Pons (tissue), 1 donor: ENCODE data around the gene SPEM1.
A peak's percentile ranks its signal among the peaks of the same experiment; 100 is the strongest.

ENCODE experiments used
- DNase-seq: peaks from one replicate; pipeline ENCODE4 v3.0.0-alpha.2; 2016; ENCODE audit warnings: low spot score

Gene SPEM1

DNA sequence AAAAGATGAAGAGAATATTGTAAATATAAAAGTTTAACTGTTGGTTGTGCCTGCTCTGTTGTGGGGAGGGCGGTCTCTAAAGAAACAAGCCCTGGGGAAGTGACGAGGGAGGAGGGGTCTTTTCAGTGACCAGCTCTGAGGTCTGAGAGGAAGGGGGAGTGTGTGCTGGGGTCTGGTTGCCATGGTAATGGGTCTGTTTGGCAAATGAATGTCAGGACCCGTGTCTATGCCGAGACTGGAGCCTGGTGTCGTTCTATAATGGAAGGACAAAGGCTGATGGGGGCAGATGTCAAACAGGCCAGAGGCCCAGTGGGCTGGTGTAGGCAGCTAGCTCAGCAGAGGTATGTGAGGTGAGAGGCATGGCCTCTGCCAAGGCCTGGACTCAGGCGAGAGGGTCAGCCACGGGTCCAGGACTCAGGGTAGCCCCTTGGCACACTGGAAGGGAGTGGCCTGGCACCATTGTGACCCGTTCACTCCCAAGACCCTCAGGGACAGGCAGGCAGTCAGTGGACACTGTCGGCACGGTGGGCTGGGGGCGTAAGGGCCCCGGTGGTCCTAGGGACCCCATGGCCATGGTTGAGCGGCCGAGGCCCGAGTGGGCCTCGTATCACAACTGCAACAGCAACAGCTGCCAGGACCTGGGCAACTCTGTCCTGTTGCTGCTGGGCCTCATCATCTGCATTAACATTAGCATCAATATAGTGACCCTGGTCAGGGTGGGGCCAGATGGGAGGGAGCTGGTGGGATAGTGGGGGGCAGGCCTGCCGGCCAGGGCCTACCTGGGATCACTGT lies at the start of gene SPEM1:
TSS of gene SPEM1 (plus strand) at position 506 of the 792 bp plus-strand sequence. CDS start at position 567, 61 bp downstream.
- no peak for DNase-seq

DNA sequence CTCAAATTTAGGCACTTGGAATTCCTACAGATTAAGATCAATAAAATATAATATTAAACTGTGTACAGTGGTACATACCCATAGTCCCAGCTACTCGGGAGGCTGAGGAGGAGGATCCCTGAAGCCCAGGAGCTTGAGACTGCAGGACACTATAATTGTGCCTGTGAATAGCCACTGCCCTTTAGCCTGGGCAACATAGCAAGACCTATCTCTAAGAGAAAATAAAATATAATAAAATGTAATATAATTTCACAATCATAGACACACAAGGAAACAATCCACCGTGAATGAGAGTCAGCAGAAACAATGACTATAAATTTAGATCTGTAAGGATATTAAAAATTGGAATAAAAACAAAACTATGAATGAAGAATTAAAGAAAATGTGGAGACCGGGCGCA lies 49.3 kb upstream of the SPEM1 start:
- no peak for DNase-seq

- no peak for DNase-seq
Measured at GRCh38 chr17:7374353-7374752, 45.8 kb upstream of the SPEM1 start.

DNA sequence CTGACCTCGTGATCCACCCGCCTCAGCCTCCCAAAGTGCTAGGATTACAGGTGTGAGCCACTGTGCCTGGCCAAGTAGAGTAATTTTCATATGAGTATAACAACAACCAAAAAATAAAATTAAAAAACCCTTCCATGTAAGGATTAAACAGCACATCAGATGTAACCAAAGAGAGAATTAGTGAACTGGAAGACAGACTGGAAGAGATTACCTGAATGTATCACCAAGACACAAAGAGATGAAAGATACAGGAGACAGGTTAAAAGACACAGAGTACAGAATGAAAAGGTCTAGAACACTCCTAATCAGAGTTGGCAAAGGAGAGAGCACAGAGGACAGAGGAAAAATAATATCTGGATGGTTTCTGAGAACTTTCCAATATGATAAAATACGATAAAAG lies 41.0 kb upstream of the SPEM1 start:
- no peak for DNase-seq

DNA sequence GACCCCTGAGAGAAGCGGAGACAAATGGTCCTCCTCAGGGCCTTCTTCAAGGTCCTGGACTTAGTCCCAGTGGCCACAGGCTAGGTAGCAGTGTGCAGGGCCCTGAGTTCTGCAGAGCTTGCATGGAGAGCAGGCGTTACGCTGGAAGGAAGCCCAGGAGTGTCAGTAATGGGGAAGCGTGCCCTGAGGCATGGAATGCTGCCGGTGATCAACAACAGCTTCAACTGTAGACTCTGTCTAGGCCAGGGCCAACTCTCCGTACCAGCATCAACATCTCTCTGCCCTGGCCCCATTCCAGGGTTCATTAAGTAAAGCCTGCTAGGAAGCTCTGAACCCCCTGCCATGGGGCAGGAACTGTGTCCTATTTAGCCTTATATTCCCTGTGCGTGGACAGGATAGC lies 39.8 kb upstream of the SPEM1 start:
- DNase-seq, result no peak

- DNase-seq, result no peak
Measured at GRCh38 chr17:7380855-7381683, 39.1 kb upstream of the SPEM1 start, which contains the start of gene TNK1. Gene TNK1 (plus strand): TSS chr17:7381089. CDS start chr17:7382927, 1,838 bp downstream.

GRCh38 chr17:7382901-7383300 lies 37.2 kb upstream of the SPEM1 start:
- DNase-seq, result no peak

DNA sequence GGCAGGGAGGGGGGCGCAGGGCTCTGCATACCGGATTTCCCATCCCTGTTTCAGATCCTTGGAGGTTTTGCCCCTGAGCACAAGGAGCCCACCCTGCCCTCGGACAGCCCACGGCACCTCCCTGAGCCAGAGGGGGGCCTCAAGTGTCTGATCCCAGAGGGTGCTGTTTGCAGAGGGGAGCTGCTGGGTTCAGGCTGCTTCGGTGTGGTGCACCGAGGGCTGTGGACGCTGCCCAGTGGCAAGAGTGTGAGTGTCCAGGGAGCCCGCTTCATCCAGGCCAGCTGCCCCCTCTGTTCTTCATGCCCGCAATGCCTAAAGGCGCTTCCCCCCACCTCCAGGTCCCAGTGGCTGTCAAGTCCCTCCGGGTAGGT lies 36.8 kb upstream of the SPEM1 start:
- DNase-seq, result no peak

DNA sequence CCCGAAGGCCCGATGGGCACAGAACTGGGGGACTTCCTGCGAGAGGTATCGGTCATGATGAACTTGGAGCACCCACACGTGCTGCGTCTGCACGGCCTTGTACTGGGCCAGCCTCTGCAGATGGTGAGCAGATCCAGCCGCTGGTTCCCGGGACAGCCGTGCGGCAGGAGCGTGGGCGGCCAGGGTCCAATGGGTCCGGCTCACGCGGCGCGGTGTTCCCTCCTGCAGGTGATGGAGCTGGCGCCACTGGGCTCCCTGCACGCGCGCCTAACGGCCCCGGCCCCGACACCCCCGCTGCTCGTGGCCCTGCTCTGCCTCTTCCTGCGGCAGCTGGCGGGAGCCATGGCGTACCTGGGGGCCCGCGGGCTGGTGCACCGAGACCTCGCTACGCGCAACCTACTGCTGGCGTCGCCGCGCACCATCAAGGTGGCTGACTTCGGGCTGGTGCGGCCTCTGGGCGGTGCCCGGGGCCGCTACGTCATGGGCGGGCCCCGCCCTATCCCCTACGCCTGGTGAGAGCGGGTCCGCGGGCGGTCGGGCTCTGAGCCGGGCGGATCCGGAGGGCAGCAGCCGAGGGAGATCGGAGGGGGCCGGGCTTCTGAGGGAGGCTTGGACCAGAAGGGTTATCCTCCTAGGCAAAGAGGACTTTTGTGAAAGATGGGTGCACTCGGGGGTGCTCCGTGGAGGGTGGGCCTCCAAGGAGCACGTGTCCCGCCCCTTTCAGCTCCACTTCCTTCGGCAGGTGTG lies 36.2 kb upstream of the SPEM1 start:
- DNase-seq, result no peak

DNA sequence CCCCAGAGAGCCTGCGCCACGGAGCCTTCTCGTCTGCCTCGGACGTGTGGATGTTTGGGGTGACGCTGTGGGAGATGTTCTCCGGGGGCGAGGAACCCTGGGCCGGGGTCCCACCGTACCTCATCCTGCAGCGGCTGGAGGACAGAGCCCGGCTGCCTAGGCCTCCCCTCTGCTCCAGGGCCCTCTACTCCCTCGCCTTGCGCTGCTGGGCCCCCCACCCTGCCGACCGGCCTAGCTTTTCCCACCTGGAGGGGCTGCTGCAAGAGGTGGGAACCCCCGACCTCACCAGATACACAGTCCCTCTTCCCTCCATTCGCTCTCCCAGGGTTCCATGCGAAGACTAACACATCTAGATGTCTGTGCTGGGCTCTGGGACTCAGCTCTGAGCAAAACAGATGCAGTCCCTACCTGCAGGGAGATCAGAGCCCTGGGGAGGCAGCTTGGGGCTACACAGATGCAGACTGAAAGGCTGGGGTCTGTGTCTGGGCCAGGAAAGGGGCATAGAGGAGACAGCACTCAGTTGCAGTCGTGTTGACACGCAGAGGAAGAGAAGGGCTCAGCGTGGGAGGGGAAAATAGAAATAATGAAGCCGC lies 35.5 kb upstream of the SPEM1 start:
- DNase-seq, result no peak

DNA sequence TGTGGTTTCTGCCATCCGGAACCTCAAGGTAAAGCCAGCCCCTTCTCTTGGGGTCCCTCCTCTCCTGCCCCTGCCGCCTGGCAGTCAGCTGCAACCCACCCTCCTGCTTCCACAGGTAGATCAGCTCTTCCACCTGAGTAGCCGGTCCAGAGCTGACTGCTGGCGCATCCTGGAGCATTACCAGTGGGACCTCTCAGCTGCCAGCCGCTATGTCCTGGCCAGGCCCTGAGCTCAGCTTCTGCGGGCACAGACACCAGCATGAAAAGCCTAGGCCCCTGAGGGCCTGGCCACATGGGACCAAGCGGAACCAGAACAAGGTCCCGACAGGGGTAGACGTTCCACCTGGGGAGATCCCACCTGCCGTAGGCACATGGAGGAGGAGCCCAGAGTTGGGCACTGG lies 31.3 kb upstream of the SPEM1 start:
- no peak for DNase-seq

GRCh38 chr17:7389924-7390910 lies 29.9 kb upstream of the SPEM1 start:
- DNase-seq, result no peak

DNA sequence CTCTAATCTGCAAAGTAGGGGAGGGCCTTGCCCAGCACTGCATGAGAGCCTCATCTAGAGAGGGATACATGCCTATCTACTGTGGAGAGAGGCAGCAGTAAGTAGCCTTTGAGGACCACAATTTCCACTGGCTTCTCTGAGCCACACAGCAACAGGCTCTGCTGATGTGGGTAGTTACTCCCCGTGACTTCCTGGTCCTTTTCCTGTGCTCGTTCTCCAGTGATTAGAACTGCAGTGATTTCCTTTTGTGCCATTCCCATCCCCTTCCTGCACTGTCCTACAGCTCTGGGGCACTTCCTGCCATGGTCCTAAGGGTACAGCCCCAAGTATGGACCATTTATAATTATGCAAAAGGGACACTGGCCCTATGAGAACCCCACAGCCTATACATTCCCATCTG lies 28.8 kb upstream of the SPEM1 start:
- DNase-seq, result no peak

GRCh38 chr17:7392696-7393612 lies 27.2 kb upstream of the SPEM1 start:
- no peak for DNase-seq

DNA sequence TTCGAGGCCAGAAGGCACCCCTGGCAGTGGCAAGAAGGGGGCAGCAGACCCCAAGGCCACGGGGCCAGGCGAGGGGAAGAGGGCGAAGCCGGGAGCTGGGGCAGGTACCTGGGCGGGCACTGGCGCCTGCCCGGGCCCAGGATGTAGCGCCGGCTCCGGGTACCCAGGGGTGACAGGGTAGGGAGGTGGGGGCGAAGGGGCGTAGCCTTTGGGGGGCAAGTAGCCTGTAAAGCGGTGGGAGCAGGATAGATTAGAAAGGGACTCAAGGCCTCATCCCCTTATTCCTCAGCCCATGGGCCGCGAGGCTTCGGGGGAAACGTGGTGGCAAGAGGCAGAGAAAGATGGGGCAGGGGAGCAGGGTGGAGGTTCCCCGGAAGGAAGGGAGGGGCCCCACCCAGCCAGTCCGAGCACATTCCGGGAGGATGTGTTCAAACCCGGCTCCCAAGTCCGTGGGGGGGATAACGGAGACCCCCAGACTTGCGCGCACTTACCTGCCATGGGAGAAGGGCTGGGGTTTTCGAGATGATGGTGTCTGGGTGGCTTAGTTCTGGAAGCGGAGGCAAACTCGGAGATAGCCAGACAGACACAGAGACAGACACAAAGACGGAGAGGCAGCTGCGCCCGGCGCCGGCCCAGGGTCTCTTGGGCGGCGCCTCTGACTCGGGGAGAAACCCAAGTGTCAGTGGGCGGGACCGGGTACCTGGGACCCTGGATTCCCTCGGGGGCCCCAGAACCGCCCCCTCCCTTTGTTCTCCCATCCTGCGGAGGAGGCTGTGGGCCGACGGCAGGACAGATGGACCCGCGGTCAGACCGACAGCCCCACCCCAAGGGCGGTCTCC lies 26.3 kb upstream of the SPEM1 start:
- DNase-seq, result no peak

- DNase-seq, result peak; percentile 75
Measured at GRCh38 chr17:7394452-7395191, 25.5 kb upstream of the SPEM1 start, which contains the start of gene PLSCR3. Gene PLSCR3 (minus strand): TSS chr17:7394525. CDS start chr17:7394110, 415 bp downstream.

- no peak for DNase-seq
Measured at GRCh38 chr17:7396147-7396546, 24.0 kb upstream of the SPEM1 start.

- no peak for DNase-seq
Measured at GRCh38 chr17:7398612-7399011, 21.5 kb upstream of the SPEM1 start.
